SK-N-SH treated with all-trans-retinoic acid at 6 μM for 48 hours (cell line): ENCODE results near the gene SMIM5.

Experiments
- ATAC-seq: fragments of 200-7000 bp; cut with Tn5 transposase; 3 replicates; pipeline ENCODE4 v1.9.1; 2020; ENCODE audit warnings: mild to moderate bottlenecking, moderate library complexity
- ARNTL ChIP-seq: fragments of 450-650 bp; formaldehyde crosslinking; IDR thresholded peaks from 2 replicates; pipeline ENCODE4 v1.5.0; 2020; ENCODE audit warnings: low read depth, mild to moderate bottlenecking, moderate library complexity, borderline replicate concordance
- BACH2 ChIP-seq: fragments of 250-450 bp; sonication (Bioruptor Pico); IDR thresholded peaks from 2 replicates; pipeline ENCODE4 v1.9.0; 2021; ENCODE audit warnings: mild to moderate bottlenecking, borderline replicate concordance
- CREB5 ChIP-seq: fragments of 250-450 bp; sonication (Bioruptor Pico); IDR thresholded peaks from 2 replicates; pipeline ENCODE4 v1.5.1; 2020; ENCODE audit warnings: low read depth, mild to moderate bottlenecking, moderate library complexity
- CSRNP3 ChIP-seq: fragments of 250-450 bp; sonication (Bioruptor Pico); IDR thresholded peaks from 2 replicates; pipeline ENCODE4 v1.5.1; 2021; ENCODE audit warnings: mild to moderate bottlenecking, moderate library complexity
- GLIS3 ChIP-seq: fragments of 250-450 bp; sonication (Bioruptor Pico); IDR thresholded peaks from 2 replicates; pipeline ENCODE4 v1.5.0; 2020; ENCODE audit warnings: mild to moderate bottlenecking, moderate library complexity
- ISL1 ChIP-seq: fragments of 250-450 bp; sonication (Bioruptor Pico); IDR thresholded peaks from 2 replicates; pipeline ENCODE4 v2.1.2; 2022; ENCODE audit warnings: mild to moderate bottlenecking, moderate library complexity
- OSR1 ChIP-seq: fragments of 250-450 bp; sonication (Bioruptor Pico); IDR thresholded peaks from 2 replicates; pipeline ENCODE4 v1.8.0; 2022; ENCODE audit warnings: moderate library complexity, mild to moderate bottlenecking, inconsistent platforms
- PATZ1 ChIP-seq: fragments of 250-450 bp; sonication (Bioruptor Pico); IDR thresholded peaks from 2 replicates; pipeline ENCODE4 v1.8.0; 2020; ENCODE audit warnings: mild to moderate bottlenecking, moderate library complexity, borderline replicate concordance
- RARB ChIP-seq: fragments of 250-450 bp; sonication (Bioruptor Pico); IDR thresholded peaks from 2 replicates; pipeline ENCODE4 v1.8.0; 2021; ENCODE audit warnings: mild to moderate bottlenecking, moderate library complexity
- SNAI2 ChIP-seq: fragments of 250-450 bp; sonication (Bioruptor Pico); IDR thresholded peaks from 2 replicates; pipeline ENCODE4 v1.5.0; 2020; ENCODE audit warnings: mild to moderate bottlenecking, moderate library complexity
- TCF4 ChIP-seq: fragments of 250-450 bp; sonication (Bioruptor Pico); IDR thresholded peaks from 2 replicates; pipeline ENCODE4 v1.8.0; 2021; ENCODE audit warnings: mild to moderate bottlenecking, moderate library complexity, borderline replicate concordance
- TOX ChIP-seq: fragments of 250-450 bp; sonication (Bioruptor Pico); IDR thresholded peaks from 2 replicates; pipeline ENCODE4 v1.8.0; 2021; ENCODE audit warnings: mild to moderate bottlenecking, moderate library complexity, borderline replicate concordance
- TSHZ2 ChIP-seq: fragments of 250-450 bp; sonication (Bioruptor Pico); IDR thresholded peaks from 2 replicates; pipeline ENCODE4 v1.5.0; 2020; ENCODE audit warnings: mild to moderate bottlenecking, moderate library complexity
- ZFP3 ChIP-seq: fragments of 250-450 bp; sonication (Bioruptor Pico); IDR thresholded peaks from 2 replicates; pipeline ENCODE4 v1.5.0; 2020; ENCODE audit warnings: mild to moderate bottlenecking, moderate library complexity
- ZFP30 ChIP-seq: fragments of 450-650 bp; formaldehyde crosslinking; IDR thresholded peaks from 2 replicates; pipeline ENCODE4 v1.5.0; 2022; ENCODE audit warnings: mild to moderate bottlenecking, moderate library complexity
- ZNF70 ChIP-seq: fragments of 450-650 bp; formaldehyde crosslinking; IDR thresholded peaks from 2 replicates; pipeline ENCODE4 v1.5.0; 2020; ENCODE audit warnings: mild to moderate bottlenecking, moderate library complexity
- ZNF8 ChIP-seq: fragments of 450-650 bp; formaldehyde crosslinking; IDR thresholded peaks from 2 replicates; pipeline ENCODE4 v1.5.0; 2020; ENCODE audit warnings: mild to moderate bottlenecking, moderate library complexity

SMIM5 gene

GRCh38 chr17:75640556-75641119 is 7.4 kb downstream of the SMIM5 start:
- no peak for TF ChIP-seq TOX (CRISPR knock-in tag)
- TF ChIP-seq, all 23 proteins: peak for 0
- no peak for ATAC-seq

GRCh38 chr17:75641343-75641742 is 8.1 kb downstream of the SMIM5 start:
- TF ChIP-seq ISL1 (no peak), TCF4 (CRISPR knock-in tag) (no peak), ZNF70 (no peak), CREB5 (CRISPR knock-in tag) (no peak), RARB (no peak), GLIS3 (CRISPR knock-in tag) (no peak), ZFP30 (no peak), TSHZ2 (CRISPR knock-in tag) (no peak), ARNTL (CRISPR knock-in tag) (no peak)
- ATAC-seq = no peak

- TF ChIP-seq OSR1 (no peak), ZNF70 (no peak), TCF4 (CRISPR knock-in tag) (no peak), BACH2 (no peak), ZFP30 (no peak), ZNF8 (CRISPR knock-in tag) (no peak), SNAI2 (CRISPR knock-in tag) (no peak), PATZ1 (CRISPR knock-in tag) (no peak), ZFP3 (CRISPR knock-in tag) (no peak), GLIS3 (CRISPR knock-in tag) (no peak), CREB5 (CRISPR knock-in tag) (no peak), TOX (CRISPR knock-in tag) (no peak)
- TF ChIP-seq, all 23 proteins: peak for 0
- no peak for ATAC-seq
These were observed 9.0 kb downstream of the SMIM5 start for GRCh38 chr17:75642182-75642783.

- no peak for TF ChIP-seq CSRNP3 (CRISPR knock-in tag)
- TF ChIP-seq ZFP3 (CRISPR knock-in tag) = no peak
- no peak for TF ChIP-seq GLIS3 (CRISPR knock-in tag)
- no peak for ATAC-seq
These were observed 9.8 kb downstream of the SMIM5 start for GRCh38 chr17:75642784-75643642.
